Smooth muscle cell (in vitro differentiated cells): ENCODE measurements around the gene LYST. TPM values are rescaled to one million over a fixed set of nuclear protein-coding genes. Genes with fewer than 3 reads are reported as not detected.

ENCODE experiments used
- DNase-seq: peaks from one replicate; lab custom pipeline; 2025; ENCODE audit not compliant: unreplicated experiment; lab: John Stamatoyannopoulos, UW
- H2AFZ ChIP-seq: fragments of 200-600 bp; sonication (generic); 2 replicates; pipeline ENCODE4 v1.6.0; 2016; ENCODE audit warnings: antibody characterized with exemption, low read depth, mild to moderate bottlenecking
- H3F3A ChIP-seq: fragments of 200-600 bp; sonication (generic); 2 replicates; pipeline ENCODE4 v1.6.0; 2017; ENCODE audit warnings: antibody characterized with exemption, low read depth
- H3K27ac ChIP-seq: fragments of 200-600 bp; sonication (generic); 2 replicates; pipeline ENCODE4 v1.5.1; 2016; ENCODE audit warnings: low read depth, mild to moderate bottlenecking
- H3K27me3 ChIP-seq: fragments of 200-600 bp; sonication (generic); 2 replicates; pipeline ENCODE4 v1.6.1; 2016; ENCODE audit warnings: low read depth, mild to moderate bottlenecking
- H3K36me3 ChIP-seq: fragments of 200-600 bp; sonication (generic); 2 replicates; pipeline ENCODE4 v1.5.1; 2016; ENCODE audit warnings: low read depth
- H3K4me1 ChIP-seq: fragments of 200-600 bp; sonication (generic); 2 replicates; pipeline ENCODE4 v1.5.1; 2016; ENCODE audit warnings: low read depth
- H3K4me2 ChIP-seq: fragments of 200-600 bp; sonication (generic); 2 replicates; pipeline ENCODE4 v1.6.0; 2016; ENCODE audit warnings: mild to moderate bottlenecking
- H3K4me3 ChIP-seq: fragments of 200-600 bp; sonication (generic); 2 replicates; pipeline ENCODE4 v1.5.1; 2016; ENCODE audit warnings: mild to moderate bottlenecking
- H3K79me2 ChIP-seq: fragments of 200-600 bp; sonication (generic); 2 replicates; pipeline ENCODE4 v1.6.0; 2016; ENCODE audit warnings: low read depth, mild to moderate bottlenecking
- H3K9ac ChIP-seq: fragments of 200-600 bp; sonication (generic); 2 replicates; pipeline ENCODE4 v1.6.0; 2016; ENCODE audit warnings: low read depth
- H3K9me3 ChIP-seq: fragments of 200-600 bp; sonication (generic); replicated peaks from 2 replicates; pipeline ENCODE4 v1.5.1; 2016; ENCODE audit warnings: low read depth
- H4K20me1 ChIP-seq: fragments of 200-600 bp; sonication (generic); 2 replicates; pipeline ENCODE4 v1.6.0; 2016; ENCODE audit warnings: low read depth
- WGBS: methylation state at CpG from one replicate; pipeline ENCODE4 v1.1.7; 2016; ENCODE audit warnings: low lambda C conversion rate; 5-methylcytosine and 5-hydroxymethylcytosine counted together
- polyA plus RNA-seq: library from polyadenylated mRNA; unstranded; fragments of >200 nt; fragmentation: Nextera tagmentation; extraction: Ambion mirVana; gene quantifications from 2 replicates; pipeline ENCODE4 v1.2.1, GENCODE V29; 2016
- total RNA-seq: library from RNA; depleted of rRNA; stranded (reverse); fragments of >200 nt; gene quantifications from 2 replicates; pipeline ENCODE4 v1.2.3, GENCODE V29; 2014
- TF ChIP-seq, protein P1 (sequence below): fragments of 200-600 bp; sonication (generic); IDR thresholded peaks from 2 replicates; pipeline ENCODE4 v1.5.1; 2017; ENCODE audit warnings: borderline replicate concordance, mild to moderate bottlenecking, antibody characterized with exemption; ENCODE audit not compliant: insufficient read depth, poor library complexity, severe bottlenecking

Gene LYST
- total and polyA plus RNA-seq, 2 experiments from 2014 or later = 2.2 to 13.5 TPM

DNA sequence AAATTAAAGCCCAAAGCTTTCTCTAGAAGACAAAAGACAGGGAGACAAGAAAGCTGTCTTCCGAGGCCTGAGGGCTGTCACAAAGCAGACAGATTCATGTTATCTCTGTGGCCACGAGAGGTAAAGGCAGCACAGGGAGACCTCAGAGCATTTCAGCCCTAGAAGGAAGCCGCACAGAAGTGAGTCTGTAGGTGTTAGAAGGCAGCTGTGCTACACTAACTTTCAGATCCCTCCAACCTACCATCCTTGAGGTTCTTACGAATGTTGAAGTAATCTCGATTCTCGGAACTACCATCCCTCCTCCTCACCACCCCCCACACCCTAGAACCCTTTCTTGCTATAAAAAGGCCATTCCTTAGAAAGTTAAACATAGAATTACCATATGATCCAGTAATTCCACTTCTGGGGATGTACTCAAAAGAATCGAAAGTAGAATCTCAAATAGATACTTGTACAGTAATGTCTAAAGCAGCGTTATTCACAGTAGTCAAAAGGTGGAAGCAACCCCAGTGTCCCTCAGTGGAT is 21.5 kb upstream of the LYST start:
- Histone ChIP-seq H3K4me2 (no peak overlapping the region), H3K27me3 (no peaks in the 10 kb centered on the region), H3K27ac (no peak overlapping the region), H3K79me2 (no peaks in the 10 kb centered on the region), H3K9me3 (no peaks in the 10 kb centered on the region), H3K36me3 (no peaks in the 10 kb centered on the region), H3K4me1 (no peaks in the 10 kb centered on the region), H3K9ac (no peak overlapping the region), H2AFZ (no peak overlapping the region), H4K20me1 (no peaks in the 10 kb centered on the region), H3K4me3 (no peak overlapping the region), H3F3A (no peaks in the 10 kb centered on the region)
- TF ChIP-seq, protein P1, sequence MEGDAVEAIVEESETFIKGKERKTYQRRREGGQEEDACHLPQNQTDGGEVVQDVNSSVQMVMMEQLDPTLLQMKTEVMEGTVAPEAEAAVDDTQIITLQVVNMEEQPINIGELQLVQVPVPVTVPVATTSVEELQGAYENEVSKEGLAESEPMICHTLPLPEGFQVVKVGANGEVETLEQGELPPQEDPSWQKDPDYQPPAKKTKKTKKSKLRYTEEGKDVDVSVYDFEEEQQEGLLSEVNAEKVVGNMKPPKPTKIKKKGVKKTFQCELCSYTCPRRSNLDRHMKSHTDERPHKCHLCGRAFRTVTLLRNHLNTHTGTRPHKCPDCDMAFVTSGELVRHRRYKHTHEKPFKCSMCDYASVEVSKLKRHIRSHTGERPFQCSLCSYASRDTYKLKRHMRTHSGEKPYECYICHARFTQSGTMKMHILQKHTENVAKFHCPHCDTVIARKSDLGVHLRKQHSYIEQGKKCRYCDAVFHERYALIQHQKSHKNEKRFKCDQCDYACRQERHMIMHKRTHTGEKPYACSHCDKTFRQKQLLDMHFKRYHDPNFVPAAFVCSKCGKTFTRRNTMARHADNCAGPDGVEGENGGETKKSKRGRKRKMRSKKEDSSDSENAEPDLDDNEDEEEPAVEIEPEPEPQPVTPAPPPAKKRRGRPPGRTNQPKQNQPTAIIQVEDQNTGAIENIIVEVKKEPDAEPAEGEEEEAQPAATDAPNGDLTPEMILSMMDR = no peak
- DNase-seq = no peak
- WGBS = 94% methylated on average over 8 of the region's 8 CpGs

DNA sequence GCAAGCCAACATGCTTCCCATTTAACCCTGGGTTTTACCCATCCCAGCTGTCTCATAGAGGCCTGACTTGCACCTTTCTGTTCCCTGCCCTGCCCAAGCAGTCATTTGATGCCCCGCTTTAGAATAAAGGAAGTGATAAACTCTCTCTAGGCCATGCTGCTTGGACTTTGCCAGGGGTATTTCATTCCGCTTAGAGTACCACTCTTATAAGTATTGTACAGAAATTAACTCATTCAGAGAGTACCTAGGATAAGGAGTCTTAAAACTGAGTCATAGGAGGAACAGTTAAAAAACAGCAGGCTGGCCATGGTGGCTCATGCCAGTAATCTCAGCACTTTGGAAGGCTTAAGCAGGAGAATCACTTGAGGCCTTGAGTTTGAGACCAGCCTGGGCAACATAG is 21.0 kb upstream of the LYST start:
- Histone ChIP-seq H3K27ac (no peak overlapping the region), H3K9me3 (no peaks in the 10 kb centered on the region), H4K20me1 (no peaks in the 10 kb centered on the region), H3K4me2 (no peak overlapping the region), H3K79me2 (no peaks in the 10 kb centered on the region), H2AFZ (no peak overlapping the region), H3K4me3 (no peak overlapping the region), H3K27me3 (no peaks in the 10 kb centered on the region), H3F3A (no peaks in the 10 kb centered on the region), H3K9ac (no peak overlapping the region), H3K4me1 (no peaks in the 10 kb centered on the region), H3K36me3 (no peaks in the 10 kb centered on the region)
- TF ChIP-seq, protein P1 = no peak
- DNase-seq = no peak
- 94% methylated on average over 2 of the region's 2 CpGs for WGBS

DNA sequence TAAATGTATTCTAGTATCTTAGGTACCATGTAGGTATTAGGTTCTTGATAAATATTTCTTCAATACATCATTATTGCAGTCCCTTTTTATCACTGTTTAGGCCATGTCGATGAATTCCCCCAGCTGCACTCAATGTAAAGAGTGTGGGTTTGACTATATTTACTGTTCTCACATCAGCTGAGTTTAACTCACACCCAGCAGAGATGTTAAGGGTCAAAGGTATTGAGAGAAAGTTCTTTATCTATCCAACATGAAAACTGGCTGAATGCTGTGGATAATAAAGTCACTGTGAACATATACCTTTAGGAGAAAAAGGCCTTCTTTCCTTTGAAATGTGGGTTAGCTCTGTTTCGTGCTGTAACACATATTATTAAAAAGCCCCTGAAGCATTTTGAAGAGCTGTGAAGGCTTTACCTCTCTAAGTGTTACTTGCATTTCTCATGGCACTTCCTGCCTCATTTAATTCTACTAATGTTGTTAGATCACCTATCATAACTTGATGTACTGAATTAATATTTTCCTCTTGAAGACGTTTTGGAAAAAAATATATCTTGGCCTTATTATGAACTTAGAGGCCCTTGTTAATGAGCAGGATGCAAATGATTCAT is 19.1 kb upstream of the LYST start:
- TF ChIP-seq, protein P1 = no peak
- peaks cover under 1% of the 10 kb centered on the region for H3K27me3 ChIP-seq
- no peaks in the 10 kb centered on the region for H3F3A ChIP-seq
- H4K20me1 ChIP-seq = no peaks in the 10 kb centered on the region
- no peaks in the 10 kb centered on the region for H3K9me3 ChIP-seq
- no peaks in the 10 kb centered on the region for H3K79me2 ChIP-seq
- no peaks in the 10 kb centered on the region for H3K36me3 ChIP-seq
- H3K4me3 ChIP-seq = no peak overlapping the region
- no peak overlapping the region for H2AFZ ChIP-seq
- WGBS = 79% methylated on average over 3 of the region's 3 CpGs
- no peak overlapping the region for H3K4me2 ChIP-seq
- H3K9ac ChIP-seq = no peak overlapping the region
- no peak for DNase-seq
- no peak overlapping the region for H3K27ac ChIP-seq
- H3K4me1 ChIP-seq = no peaks in the 10 kb centered on the region
